ENCODE results near the gene STUB1. TPM values are rescaled to one million over a fixed set of nuclear protein-coding genes. Genes with fewer than 3 reads are reported as not detected.

STUB1 gene
- total RNA-seq, 1 experiment from 2014 or later = 111 TPM

DNA sequence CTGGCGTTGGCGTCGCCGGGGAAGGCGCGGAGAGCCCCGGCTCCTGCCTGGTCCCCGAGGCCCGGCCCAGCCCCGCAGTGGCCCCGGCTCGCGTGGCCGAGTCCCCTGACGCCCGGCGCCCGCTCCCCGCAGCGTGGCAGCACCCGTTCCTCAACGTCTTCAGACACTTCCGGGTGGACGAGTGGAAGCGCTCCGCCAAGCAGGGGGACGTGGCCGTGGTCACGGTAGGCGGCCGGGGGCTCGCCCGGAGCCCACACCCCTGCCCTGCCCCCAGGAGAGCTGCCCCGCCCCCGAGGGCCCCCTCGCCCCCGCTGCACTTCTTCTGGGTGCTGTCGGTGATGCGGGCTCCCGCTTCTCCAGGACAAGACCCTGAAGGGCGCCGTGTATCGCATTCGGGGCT lies 30.6 kb upstream of the STUB1 start:
- Histone ChIP-seq H2AFZ (ENCODE audit: low read depth, low read length, poor library complexity, severe bottlenecking) (no peak overlapping the region), H3K36me3 (ENCODE audit: control insufficient read depth in 1 of 2, insufficient read depth in 2 of 2, low read length in 2 of 2) (no peaks in the 10 kb centered on the region), H3K4me3 (replicated peaks in 1 of 2; ENCODE audit: low read depth in 1 of 2, low read length in 2 of 2) (peak overlapping the region; percentile 64 to 68), H3K27ac (ENCODE audit: low read depth, low read length) (peak overlapping the region; percentile 96), H3K9me2 (ENCODE audit: insufficient read depth) (no peaks in the 10 kb centered on the region), H3K4me2 (ENCODE audit: low read length) (peak overlapping the region; percentile 84), H3K9me3 (ENCODE audit: control insufficient read depth in 1 of 2, insufficient read depth in 1 of 2, low read depth in 1 of 2, low read length in 2 of 2) (no peaks in the 10 kb centered on the region), H4K20me1 (ENCODE audit: insufficient read depth) (no peaks in the 10 kb centered on the region), H3K27me3 (ENCODE audit: insufficient read depth, low read length) (no peaks in the 10 kb centered on the region), H3K79me2 (ENCODE audit: insufficient read depth, low read length) (peaks cover 21% of the 10 kb centered on the region), H3K4me1 (ENCODE audit: control insufficient read depth in 1 of 2, insufficient read depth in 2 of 2, low read length in 2 of 2) (peaks cover 13 to 33% of the 10 kb centered on the region in 2 experiments), H3K9ac (ENCODE audit: low read length) (peak overlapping the region; percentile 82)
- TF ChIP-seq ELF1 (IDR thresholded peaks at IDR 0.05; ENCODE audit: borderline replicate concordance, low read depth) = no peak
- ChIA-PET POLR2A (no interaction called here), RAD21 (ENCODE audit: low non-redundant PET in 1 of 2, low total read pairs in 2 of 2, uncharacterized antibody in 2 of 2, unreplicated experiment in 2 of 2) (no interaction called here), CTCF (interaction anchor here (1.9 to 2.3 kb wide), 2 partner anchors 10 to 29 kb away, joined by 5 to 13 read pairs; no protein-coding TSS in a partner anchor)
- no TSS peak for BruUV-seq (replicated peaks)
- ATAC-seq (peak; percentile 10), DNase-seq (ENCODE audit: low read depth, low spot score) (no peak)
- intact Hi-C loops (cut with micrococcal nuclease) = no loop called here

DNA sequence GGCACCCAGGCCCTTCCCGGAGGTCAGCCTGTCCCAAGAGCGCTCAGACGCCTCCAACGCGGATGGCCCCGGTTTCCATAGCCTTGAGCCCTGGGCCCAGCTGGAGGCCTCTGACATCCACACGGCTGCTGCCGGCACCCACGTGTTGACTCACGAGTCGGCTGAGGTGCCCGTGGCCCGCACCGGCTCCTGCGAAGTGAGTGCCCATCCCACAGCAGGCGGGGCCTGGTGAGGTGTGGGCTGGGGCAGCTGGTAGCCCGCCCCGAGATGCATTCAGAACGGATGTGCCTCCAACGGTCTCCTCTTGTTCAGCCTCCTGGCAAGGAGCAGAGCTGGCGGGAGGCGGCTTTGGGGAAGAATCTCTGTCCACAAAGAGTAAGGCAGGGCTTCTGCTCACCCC lies 28.4 kb upstream of the STUB1 start:
- RAD21 ChIA-PET (ENCODE audit: low non-redundant PET in 1 of 2, low total read pairs in 2 of 2, uncharacterized antibody in 2 of 2, unreplicated experiment in 2 of 2) = no interaction called here
- no peak overlapping the region for H3K27ac ChIP-seq (ENCODE audit: low read depth, low read length)
- H3K4me1 ChIP-seq (ENCODE audit: control insufficient read depth in 1 of 2, insufficient read depth in 2 of 2, low read length in 2 of 2) = peaks cover 5 to 21% of the 10 kb centered on the region in 2 experiments; a peak in 2 of 4 replicates
- no peaks in the 10 kb centered on the region for H4K20me1 ChIP-seq (ENCODE audit: insufficient read depth)
- CTCF ChIA-PET = interaction anchor here (1.0 kb wide), 1 partner anchor 32 kb away, joined by 3 read pairs; the partner anchor contains the start of gene JMJD8
- no peaks in the 10 kb centered on the region for H3K27me3 ChIP-seq (ENCODE audit: insufficient read depth, low read length)
- no peak overlapping the region for H2AFZ ChIP-seq (ENCODE audit: low read depth, low read length, poor library complexity, severe bottlenecking)
- no peaks in the 10 kb centered on the region for H3K9me2 ChIP-seq (ENCODE audit: insufficient read depth)
- no peaks in the 10 kb centered on the region for H3K36me3 ChIP-seq (ENCODE audit: control insufficient read depth in 1 of 2, insufficient read depth in 2 of 2, low read length in 2 of 2)
- no peak overlapping the region for H3K9ac ChIP-seq (ENCODE audit: low read length)
- H3K4me2 ChIP-seq (ENCODE audit: low read length) = no peak overlapping the region
- ATAC-seq (no peak), DNase-seq (ENCODE audit: low read depth, low spot score) (no peak)
- POLR2A ChIA-PET = interaction anchor here (1.1 kb wide), 1 partner anchor 8 kb away, joined by 4 read pairs; no protein-coding TSS in a partner anchor
- H3K79me2 ChIP-seq (ENCODE audit: insufficient read depth, low read length) = peaks cover 17% of the 10 kb centered on the region
- no TSS peak for BruUV-seq (replicated peaks)
- no peak overlapping the region for H3K4me3 ChIP-seq (replicated peaks in 1 of 2; ENCODE audit: low read depth in 1 of 2, low read length in 2 of 2)
- no peaks in the 10 kb centered on the region for H3K9me3 ChIP-seq (ENCODE audit: control insufficient read depth in 1 of 2, insufficient read depth in 1 of 2, low read depth in 1 of 2, low read length in 2 of 2)
- no peak for TF ChIP-seq EZH2 (IDR thresholded peaks at IDR 0.05)
- TF ChIP-seq, protein P1, sequence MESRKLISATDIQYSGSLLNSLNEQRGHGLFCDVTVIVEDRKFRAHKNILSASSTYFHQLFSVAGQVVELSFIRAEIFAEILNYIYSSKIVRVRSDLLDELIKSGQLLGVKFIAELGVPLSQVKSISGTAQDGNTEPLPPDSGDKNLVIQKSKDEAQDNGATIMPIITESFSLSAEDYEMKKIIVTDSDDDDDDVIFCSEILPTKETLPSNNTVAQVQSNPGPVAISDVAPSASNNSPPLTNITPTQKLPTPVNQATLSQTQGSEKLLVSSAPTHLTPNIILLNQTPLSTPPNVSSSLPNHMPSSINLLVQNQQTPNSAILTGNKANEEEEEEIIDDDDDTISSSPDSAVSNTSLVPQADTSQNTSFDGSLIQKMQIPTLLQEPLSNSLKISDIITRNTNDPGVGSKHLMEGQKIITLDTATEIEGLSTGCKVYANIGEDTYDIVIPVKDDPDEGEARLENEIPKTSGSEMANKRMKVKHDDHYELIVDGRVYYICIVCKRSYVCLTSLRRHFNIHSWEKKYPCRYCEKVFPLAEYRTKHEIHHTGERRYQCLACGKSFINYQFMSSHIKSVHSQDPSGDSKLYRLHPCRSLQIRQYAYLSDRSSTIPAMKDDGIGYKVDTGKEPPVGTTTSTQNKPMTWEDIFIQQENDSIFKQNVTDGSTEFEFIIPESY (IDR thresholded peaks at IDR 0.05; ENCODE audit: extremely low read depth, insufficient replicate concordance, low read length) = no peak
- TF ChIP-seq, protein P2, sequence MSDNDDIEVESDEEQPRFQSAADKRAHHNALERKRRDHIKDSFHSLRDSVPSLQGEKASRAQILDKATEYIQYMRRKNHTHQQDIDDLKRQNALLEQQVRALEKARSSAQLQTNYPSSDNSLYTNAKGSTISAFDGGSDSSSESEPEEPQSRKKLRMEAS (IDR thresholded peaks at IDR 0.05) = no peak
- no peak for TF ChIP-seq SIN3A (IDR thresholded peaks at IDR 0.05; ENCODE audit: low read depth)
- TF ChIP-seq FOSL1 (IDR thresholded peaks at IDR 0.05; ENCODE audit: low read depth) = no peak
- TF ChIP-seq SP1 (IDR thresholded peaks at IDR 0.05; ENCODE audit: low read depth) = no peak
- no peak for TF ChIP-seq ZFX (IDR thresholded peaks at IDR 0.05)
- TF ChIP-seq TCF7L2 (IDR thresholded peaks at IDR 0.05; ENCODE audit: borderline replicate concordance, extremely low read depth, insufficient read depth, insufficient read length) = no peak
- no peak for TF ChIP-seq CBX3 (IDR thresholded peaks at IDR 0.05; ENCODE audit: low read depth)
- TF ChIP-seq, protein P3, sequence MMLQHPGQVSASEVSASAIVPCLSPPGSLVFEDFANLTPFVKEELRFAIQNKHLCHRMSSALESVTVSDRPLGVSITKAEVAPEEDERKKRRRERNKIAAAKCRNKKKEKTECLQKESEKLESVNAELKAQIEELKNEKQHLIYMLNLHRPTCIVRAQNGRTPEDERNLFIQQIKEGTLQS (IDR thresholded peaks at IDR 0.05) = no peak
- no peak for TF ChIP-seq EGR1 (IDR thresholded peaks at IDR 0.05; ENCODE audit: low read depth)
- TF ChIP-seq, protein P4, sequence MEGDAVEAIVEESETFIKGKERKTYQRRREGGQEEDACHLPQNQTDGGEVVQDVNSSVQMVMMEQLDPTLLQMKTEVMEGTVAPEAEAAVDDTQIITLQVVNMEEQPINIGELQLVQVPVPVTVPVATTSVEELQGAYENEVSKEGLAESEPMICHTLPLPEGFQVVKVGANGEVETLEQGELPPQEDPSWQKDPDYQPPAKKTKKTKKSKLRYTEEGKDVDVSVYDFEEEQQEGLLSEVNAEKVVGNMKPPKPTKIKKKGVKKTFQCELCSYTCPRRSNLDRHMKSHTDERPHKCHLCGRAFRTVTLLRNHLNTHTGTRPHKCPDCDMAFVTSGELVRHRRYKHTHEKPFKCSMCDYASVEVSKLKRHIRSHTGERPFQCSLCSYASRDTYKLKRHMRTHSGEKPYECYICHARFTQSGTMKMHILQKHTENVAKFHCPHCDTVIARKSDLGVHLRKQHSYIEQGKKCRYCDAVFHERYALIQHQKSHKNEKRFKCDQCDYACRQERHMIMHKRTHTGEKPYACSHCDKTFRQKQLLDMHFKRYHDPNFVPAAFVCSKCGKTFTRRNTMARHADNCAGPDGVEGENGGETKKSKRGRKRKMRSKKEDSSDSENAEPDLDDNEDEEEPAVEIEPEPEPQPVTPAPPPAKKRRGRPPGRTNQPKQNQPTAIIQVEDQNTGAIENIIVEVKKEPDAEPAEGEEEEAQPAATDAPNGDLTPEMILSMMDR (IDR thresholded peaks at IDR 0.05 in 2 of 3, conservative IDR thresholded peaks at IDR 0.05 in 1 of 3; ENCODE audit: borderline replicate concordance in 1 of 3, insufficient read depth in 1 of 3, low read depth in 2 of 3, low read length in 2 of 3) = no peak
- no peak for TF ChIP-seq ELF1 (IDR thresholded peaks at IDR 0.05; ENCODE audit: borderline replicate concordance, low read depth)
- TF ChIP-seq RAD21 (IDR thresholded peaks at IDR 0.05; ENCODE audit: low read depth) = no peak
- intact Hi-C loops (cut with micrococcal nuclease) = no loop called here
